HCT116 (cell line): ENCODE results near the gene SLC12A4.
"Not testable (repeated sequence)": the region's sequence is repeated elsewhere in the genome, so short reads cannot be mapped to it uniquely, and the experiment has no call there.

ENCODE experiments used
- CEBPB ChIP-seq: IDR thresholded peaks from 2 replicates; pipeline ENCODE4 v1.6.1; 2012; ENCODE audit warnings: low read depth
- EZH2 ChIP-seq: fragments of 200-600 bp; sonication (generic); IDR thresholded peaks from 2 replicates; pipeline ENCODE4 v1.6.1; 2017; ENCODE audit warnings: antibody characterized with exemption, mixed run types
- EZH2phosphoT487 ChIP-seq: fragments of 200-600 bp; IDR thresholded peaks from 2 replicates; pipeline ENCODE4 v1.6.1; 2018; ENCODE audit warnings: antibody characterized with exemption, borderline replicate concordance
- POLR2A ChIP-seq: IDR thresholded peaks from 2 replicates; pipeline ENCODE4 v1.7.0; 2011; ENCODE audit warnings: borderline replicate concordance; ENCODE audit not compliant: insufficient read depth, insufficient read length; ENCODE audit errors: extremely low read depth
- POLR2AphosphoS5 ChIP-seq: IDR thresholded peaks from 2 replicates; pipeline ENCODE4 v1.6.1; 2011; ENCODE audit warnings: mild to moderate bottlenecking, low read depth, low read length, moderate library complexity
- SRF ChIP-seq: IDR thresholded peaks from 2 replicates; pipeline ENCODE4 v1.6.1; 2012; ENCODE audit warnings: low read depth
- ZFX ChIP-seq: fragments of 450-650 bp; IDR thresholded peaks from 2 replicates; pipeline ENCODE4 v1.6.1; 2017
- TF ChIP-seq, protein P1 (sequence below): IDR thresholded peaks from 2 replicates; pipeline ENCODE4 v1.6.1; 2012
- TF ChIP-seq, protein P2 (sequence below), 3 experiments: fragments of 200-600 bp in 1 of 3; sonication (generic) in 1 of 3; IDR thresholded peaks in 2 of 3; conservative IDR thresholded peaks in 1 of 3; 2 replicates each; pipeline ENCODE4 v1.5.1; 2012 to 2017; ENCODE audit warnings: low read depth in 2 of 3, low read length in 2 of 3, antibody characterized with exemption in 1 of 3, borderline replicate concordance in 1 of 3, control low read depth in 1 of 3, mild to moderate bottlenecking in 1 of 3, mixed read lengths in 1 of 3, mixed run types in 1 of 3, moderate library complexity in 1 of 3; ENCODE audit not compliant: insufficient read depth in 1 of 3
- TF ChIP-seq, protein P3 (sequence below): IDR thresholded peaks from 2 replicates; pipeline ENCODE4 v1.6.1; 2012
- TF ChIP-seq, protein P4 (sequence below): IDR thresholded peaks from 2 replicates; pipeline ENCODE4 v1.6.1; 2012; ENCODE audit warnings: low read depth

DNA sequence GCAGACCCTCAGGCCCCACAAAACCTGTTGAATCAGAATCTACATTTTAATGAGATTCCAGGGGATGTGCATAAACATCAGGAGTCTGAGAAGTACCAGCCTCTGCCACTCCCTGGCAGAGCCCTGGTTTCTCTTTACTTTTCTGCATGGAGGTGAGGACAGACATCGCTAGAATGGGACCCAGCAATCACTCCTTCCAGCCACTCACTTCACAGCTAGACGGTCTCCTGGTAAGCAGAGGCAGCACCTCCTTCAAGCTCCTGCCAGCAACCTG, 53.0 kb downstream of the SLC12A4 start:
- TF ChIP-seq EZH2phosphoT487, POLR2A, ZFX, CEBPB, POLR2AphosphoS5, EZH2, SRF: not testable (repeated sequence)
- TF ChIP-seq, protein P1, sequence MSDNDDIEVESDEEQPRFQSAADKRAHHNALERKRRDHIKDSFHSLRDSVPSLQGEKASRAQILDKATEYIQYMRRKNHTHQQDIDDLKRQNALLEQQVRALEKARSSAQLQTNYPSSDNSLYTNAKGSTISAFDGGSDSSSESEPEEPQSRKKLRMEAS, result not testable (repeated sequence)
- TF ChIP-seq, protein P2, sequence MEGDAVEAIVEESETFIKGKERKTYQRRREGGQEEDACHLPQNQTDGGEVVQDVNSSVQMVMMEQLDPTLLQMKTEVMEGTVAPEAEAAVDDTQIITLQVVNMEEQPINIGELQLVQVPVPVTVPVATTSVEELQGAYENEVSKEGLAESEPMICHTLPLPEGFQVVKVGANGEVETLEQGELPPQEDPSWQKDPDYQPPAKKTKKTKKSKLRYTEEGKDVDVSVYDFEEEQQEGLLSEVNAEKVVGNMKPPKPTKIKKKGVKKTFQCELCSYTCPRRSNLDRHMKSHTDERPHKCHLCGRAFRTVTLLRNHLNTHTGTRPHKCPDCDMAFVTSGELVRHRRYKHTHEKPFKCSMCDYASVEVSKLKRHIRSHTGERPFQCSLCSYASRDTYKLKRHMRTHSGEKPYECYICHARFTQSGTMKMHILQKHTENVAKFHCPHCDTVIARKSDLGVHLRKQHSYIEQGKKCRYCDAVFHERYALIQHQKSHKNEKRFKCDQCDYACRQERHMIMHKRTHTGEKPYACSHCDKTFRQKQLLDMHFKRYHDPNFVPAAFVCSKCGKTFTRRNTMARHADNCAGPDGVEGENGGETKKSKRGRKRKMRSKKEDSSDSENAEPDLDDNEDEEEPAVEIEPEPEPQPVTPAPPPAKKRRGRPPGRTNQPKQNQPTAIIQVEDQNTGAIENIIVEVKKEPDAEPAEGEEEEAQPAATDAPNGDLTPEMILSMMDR (IDR thresholded peaks at IDR 0.05 in 2 of 3, conservative IDR thresholded peaks at IDR 0.05 in 1 of 3; ENCODE audit: borderline replicate concordance in 1 of 3, insufficient read depth in 1 of 3, low read depth in 2 of 3, low read length in 2 of 3), result not testable (repeated sequence)
- TF ChIP-seq, protein P3, sequence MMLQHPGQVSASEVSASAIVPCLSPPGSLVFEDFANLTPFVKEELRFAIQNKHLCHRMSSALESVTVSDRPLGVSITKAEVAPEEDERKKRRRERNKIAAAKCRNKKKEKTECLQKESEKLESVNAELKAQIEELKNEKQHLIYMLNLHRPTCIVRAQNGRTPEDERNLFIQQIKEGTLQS, result not testable (repeated sequence)
- TF ChIP-seq, protein P4, sequence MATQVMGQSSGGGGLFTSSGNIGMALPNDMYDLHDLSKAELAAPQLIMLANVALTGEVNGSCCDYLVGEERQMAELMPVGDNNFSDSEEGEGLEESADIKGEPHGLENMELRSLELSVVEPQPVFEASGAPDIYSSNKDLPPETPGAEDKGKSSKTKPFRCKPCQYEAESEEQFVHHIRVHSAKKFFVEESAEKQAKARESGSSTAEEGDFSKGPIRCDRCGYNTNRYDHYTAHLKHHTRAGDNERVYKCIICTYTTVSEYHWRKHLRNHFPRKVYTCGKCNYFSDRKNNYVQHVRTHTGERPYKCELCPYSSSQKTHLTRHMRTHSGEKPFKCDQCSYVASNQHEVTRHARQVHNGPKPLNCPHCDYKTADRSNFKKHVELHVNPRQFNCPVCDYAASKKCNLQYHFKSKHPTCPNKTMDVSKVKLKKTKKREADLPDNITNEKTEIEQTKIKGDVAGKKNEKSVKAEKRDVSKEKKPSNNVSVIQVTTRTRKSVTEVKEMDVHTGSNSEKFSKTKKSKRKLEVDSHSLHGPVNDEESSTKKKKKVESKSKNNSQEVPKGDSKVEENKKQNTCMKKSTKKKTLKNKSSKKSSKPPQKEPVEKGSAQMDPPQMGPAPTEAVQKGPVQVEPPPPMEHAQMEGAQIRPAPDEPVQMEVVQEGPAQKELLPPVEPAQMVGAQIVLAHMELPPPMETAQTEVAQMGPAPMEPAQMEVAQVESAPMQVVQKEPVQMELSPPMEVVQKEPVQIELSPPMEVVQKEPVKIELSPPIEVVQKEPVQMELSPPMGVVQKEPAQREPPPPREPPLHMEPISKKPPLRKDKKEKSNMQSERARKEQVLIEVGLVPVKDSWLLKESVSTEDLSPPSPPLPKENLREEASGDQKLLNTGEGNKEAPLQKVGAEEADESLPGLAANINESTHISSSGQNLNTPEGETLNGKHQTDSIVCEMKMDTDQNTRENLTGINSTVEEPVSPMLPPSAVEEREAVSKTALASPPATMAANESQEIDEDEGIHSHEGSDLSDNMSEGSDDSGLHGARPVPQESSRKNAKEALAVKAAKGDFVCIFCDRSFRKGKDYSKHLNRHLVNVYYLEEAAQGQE, result not testable (repeated sequence)
